Neural cell (in vitro differentiated cells): Measurements from ENCODE around the gene GLDC. TPM values are rescaled to one million over a fixed set of nuclear protein-coding genes. Genes with fewer than 3 reads are reported as not detected.

Source experiments
- H2AFZ ChIP-seq: fragments of 200-600, 300-800 bp; sonication (generic), shearing (Covaris generic); 2 replicates; pipeline ENCODE4 v1.6.0; 2014; ENCODE audit warnings: low read depth, mild to moderate bottlenecking, antibody characterized with exemption, low read length, moderate library complexity
- H3F3A ChIP-seq: fragments of 200-600 bp; shearing (Covaris generic); 2 replicates; pipeline ENCODE4 v1.6.1; 2016; ENCODE audit warnings: mild to moderate bottlenecking, moderate library complexity, mixed read lengths, antibody characterized with exemption, low read length; ENCODE audit not compliant: insufficient read depth, poor library complexity, severe bottlenecking
- H3K27ac ChIP-seq: fragments of 200-600, 300-800 bp; sonication (generic), shearing (Covaris generic); 2 replicates; pipeline ENCODE4 v1.5.1; 2014; ENCODE audit warnings: mild to moderate bottlenecking, low read length, moderate library complexity
- H3K27me3 ChIP-seq: fragments of 300-800, 200-600 bp; sonication (generic), shearing (Covaris generic); 2 replicates; pipeline ENCODE4 v1.6.0; 2014; ENCODE audit warnings: mild to moderate bottlenecking, low read depth, low read length, moderate library complexity; ENCODE audit not compliant: insufficient read depth
- H3K36me3 ChIP-seq: fragments of 300-800, 200-600 bp; sonication (generic), shearing (Covaris generic); 2 replicates; pipeline ENCODE4 v1.5.1; 2014; ENCODE audit warnings: mild to moderate bottlenecking, antibody characterized with exemption, low read length, moderate library complexity; ENCODE audit not compliant: insufficient read depth
- H3K4me2 ChIP-seq: fragments of 300-800, 200-600 bp; sonication (generic), shearing (Covaris generic); 2 replicates; pipeline ENCODE4 v1.6.0; 2014; ENCODE audit warnings: mild to moderate bottlenecking, low read length
- H3K4me3 ChIP-seq: fragments of 300-800, 200-600 bp; sonication (generic), shearing (Covaris generic); 2 replicates; pipeline ENCODE4 v1.5.1; 2014; ENCODE audit warnings: mild to moderate bottlenecking, low read length, moderate library complexity
- H3K79me2 ChIP-seq: fragments of 200-600 bp; shearing (Covaris generic); replicated peaks from 2 replicates; pipeline ENCODE4 v1.6.0; 2014; ENCODE audit warnings: mild to moderate bottlenecking, low read length, moderate library complexity; ENCODE audit not compliant: insufficient read depth
- H3K9ac ChIP-seq: fragments of 300-800, 200-600 bp; sonication (generic), shearing (Covaris generic); 2 replicates; pipeline ENCODE4 v1.6.1; 2016; ENCODE audit warnings: mild to moderate bottlenecking, low read length, mixed read lengths
- H3K9me2 ChIP-seq: fragments of 200-600 bp; shearing (Covaris generic); 2 replicates; pipeline ENCODE4 v1.6.1; 2016; ENCODE audit warnings: mild to moderate bottlenecking, low read length, mixed read lengths; ENCODE audit not compliant: insufficient read depth
- H3K9me3 ChIP-seq: fragments of 200-600, 300-800 bp; sonication (generic), shearing (Covaris generic); 2 replicates; pipeline ENCODE4 v1.6.1; 2016; ENCODE audit warnings: mild to moderate bottlenecking, mixed run types, low read length, moderate library complexity, mixed read lengths
- H4K20me1 ChIP-seq: fragments of 200-600 bp; shearing (Covaris generic); 2 replicates; pipeline ENCODE4 v1.6.1; 2016; ENCODE audit warnings: mild to moderate bottlenecking, mixed run types; ENCODE audit not compliant: insufficient read depth
- EP300 ChIP-seq: fragments of 450-650 bp; conservative IDR thresholded peaks from 2 replicates; pipeline ENCODE4 v1.6.1; 2014; ENCODE audit warnings: antibody characterized with exemption, mild to moderate bottlenecking, moderate library complexity; ENCODE audit not compliant: poor library complexity, severe bottlenecking
- EZH2 ChIP-seq: fragments of 200-600, 300-800 bp; shearing (Covaris generic), sonication (generic); IDR thresholded peaks from 2 replicates; pipeline ENCODE4 v1.6.1; 2014; ENCODE audit warnings: antibody characterized with exemption, low read length, borderline replicate concordance, mild to moderate bottlenecking; ENCODE audit not compliant: insufficient read depth, poor library complexity, severe bottlenecking
- MXI1 ChIP-seq: fragments of 450-650 bp; conservative IDR thresholded peaks from 2 replicates; pipeline ENCODE4 v1.6.1; 2014; ENCODE audit warnings: antibody characterized with exemption, mild to moderate bottlenecking; ENCODE audit not compliant: poor library complexity, severe bottlenecking
- POLR2AphosphoS5 ChIP-seq: IDR thresholded peaks from 2 replicates; pipeline ENCODE4 v1.6.1; 2012
- RAD21 ChIP-seq: fragments of 450-650 bp; conservative IDR thresholded peaks from 2 replicates; pipeline ENCODE4 v1.6.1; 2014; ENCODE audit warnings: antibody characterized with exemption, mild to moderate bottlenecking, moderate library complexity
- SMC3 ChIP-seq: fragments of 450-650 bp; conservative IDR thresholded peaks from 2 replicates; pipeline ENCODE4 v1.6.1; 2014; ENCODE audit warnings: antibody characterized with exemption, mild to moderate bottlenecking, moderate library complexity; ENCODE audit not compliant: poor library complexity
- TAF1 ChIP-seq: IDR thresholded peaks from 2 replicates; pipeline ENCODE4 v1.6.1; 2012; ENCODE audit warnings: low read depth
- polyA plus RNA-seq: library from polyadenylated mRNA; depleted of rRNA; stranded (reverse); fragments of >200 nt; gene quantifications from 2 replicates; pipeline ENCODE4 v1.2.3, GENCODE V29; 2014
- TF ChIP-seq, protein P1 (sequence below): IDR thresholded peaks from 2 replicates; pipeline ENCODE4 v1.6.1; 2012; ENCODE audit warnings: borderline replicate concordance
- TF ChIP-seq, protein P2 (sequence below): fragments of 450-650 bp; IDR thresholded peaks from 2 replicates; pipeline ENCODE4 v1.5.1; 2014; ENCODE audit warnings: antibody characterized with exemption, mild to moderate bottlenecking, moderate library complexity; ENCODE audit not compliant: poor library complexity, severe bottlenecking

GLDC gene
- polyA plus RNA-seq, 1 donor from 2014 or later: 11.4 TPM

DNA sequence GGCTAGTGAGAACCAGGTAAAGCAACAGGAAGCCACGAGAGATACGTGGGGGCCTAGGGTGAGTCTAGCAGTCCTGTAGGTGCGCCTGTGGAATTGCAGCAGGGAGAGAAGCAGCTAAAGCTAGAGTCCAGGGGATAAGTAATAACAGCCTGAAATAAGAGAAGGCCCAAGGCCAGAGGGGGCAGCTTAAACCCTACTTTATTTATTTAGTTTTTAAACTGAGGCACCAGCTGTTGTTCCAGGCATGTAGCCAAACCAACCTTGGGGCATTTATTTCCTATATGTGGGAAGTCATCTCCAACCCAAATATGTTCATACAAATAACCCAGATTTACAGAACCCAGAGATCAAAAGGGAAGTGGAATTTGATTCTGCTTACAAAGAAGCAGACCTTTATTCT lies 93.5 kb downstream of the GLDC start:
- Histone ChIP-seq H3K9me3 (no peaks in the 10 kb centered on the region), H3K79me2 (no peaks in the 10 kb centered on the region), H3K4me2 (no peak overlapping the region), H4K20me1 (no peaks in the 10 kb centered on the region), H3K4me3 (no peak overlapping the region), H2AFZ (no peak overlapping the region), H3K27me3 (no peaks in the 10 kb centered on the region), H3F3A (no peaks in the 10 kb centered on the region), H3K9ac (no peak overlapping the region), H3K27ac (no peak overlapping the region), H3K9me2 (no peaks in the 10 kb centered on the region), H3K36me3 (no peaks in the 10 kb centered on the region)
- TF ChIP-seq, protein P1, sequence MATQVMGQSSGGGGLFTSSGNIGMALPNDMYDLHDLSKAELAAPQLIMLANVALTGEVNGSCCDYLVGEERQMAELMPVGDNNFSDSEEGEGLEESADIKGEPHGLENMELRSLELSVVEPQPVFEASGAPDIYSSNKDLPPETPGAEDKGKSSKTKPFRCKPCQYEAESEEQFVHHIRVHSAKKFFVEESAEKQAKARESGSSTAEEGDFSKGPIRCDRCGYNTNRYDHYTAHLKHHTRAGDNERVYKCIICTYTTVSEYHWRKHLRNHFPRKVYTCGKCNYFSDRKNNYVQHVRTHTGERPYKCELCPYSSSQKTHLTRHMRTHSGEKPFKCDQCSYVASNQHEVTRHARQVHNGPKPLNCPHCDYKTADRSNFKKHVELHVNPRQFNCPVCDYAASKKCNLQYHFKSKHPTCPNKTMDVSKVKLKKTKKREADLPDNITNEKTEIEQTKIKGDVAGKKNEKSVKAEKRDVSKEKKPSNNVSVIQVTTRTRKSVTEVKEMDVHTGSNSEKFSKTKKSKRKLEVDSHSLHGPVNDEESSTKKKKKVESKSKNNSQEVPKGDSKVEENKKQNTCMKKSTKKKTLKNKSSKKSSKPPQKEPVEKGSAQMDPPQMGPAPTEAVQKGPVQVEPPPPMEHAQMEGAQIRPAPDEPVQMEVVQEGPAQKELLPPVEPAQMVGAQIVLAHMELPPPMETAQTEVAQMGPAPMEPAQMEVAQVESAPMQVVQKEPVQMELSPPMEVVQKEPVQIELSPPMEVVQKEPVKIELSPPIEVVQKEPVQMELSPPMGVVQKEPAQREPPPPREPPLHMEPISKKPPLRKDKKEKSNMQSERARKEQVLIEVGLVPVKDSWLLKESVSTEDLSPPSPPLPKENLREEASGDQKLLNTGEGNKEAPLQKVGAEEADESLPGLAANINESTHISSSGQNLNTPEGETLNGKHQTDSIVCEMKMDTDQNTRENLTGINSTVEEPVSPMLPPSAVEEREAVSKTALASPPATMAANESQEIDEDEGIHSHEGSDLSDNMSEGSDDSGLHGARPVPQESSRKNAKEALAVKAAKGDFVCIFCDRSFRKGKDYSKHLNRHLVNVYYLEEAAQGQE: no peak
- no peak for TF ChIP-seq EP300
- no peak for TF ChIP-seq POLR2AphosphoS5
- no peak for TF ChIP-seq SMC3
- no peak for TF ChIP-seq RAD21
- no peak for TF ChIP-seq TAF1
- no peak for TF ChIP-seq MXI1

DNA sequence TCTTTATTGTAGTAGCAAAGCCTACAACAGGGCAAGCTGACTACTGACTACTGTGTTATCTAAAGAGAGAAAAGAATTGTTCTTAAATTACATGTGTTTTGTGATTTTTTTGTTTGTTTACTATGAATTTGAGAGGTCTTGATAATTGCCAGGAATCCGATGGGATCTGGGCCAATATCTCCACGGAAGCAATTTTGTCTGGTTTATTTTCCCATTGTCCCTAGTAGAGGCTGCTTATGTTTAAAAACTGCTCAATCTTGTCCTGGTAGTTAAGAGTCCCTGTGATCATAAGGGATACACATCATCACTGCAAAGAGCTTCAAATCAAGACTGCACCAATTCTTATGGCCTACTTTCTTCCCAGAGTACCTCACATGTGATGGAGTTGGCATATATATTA lies 94.4 kb downstream of the GLDC start:
- no peak overlapping the region for H3K9ac ChIP-seq
- H3F3A ChIP-seq: no peaks in the 10 kb centered on the region
- no peak overlapping the region for H3K4me2 ChIP-seq
- H3K9me2 ChIP-seq: no peaks in the 10 kb centered on the region
- TF ChIP-seq SMC3 (no peak), TAF1 (no peak), RAD21 (no peak), EZH2 (no peak), POLR2AphosphoS5 (no peak)
- TF ChIP-seq, protein P1: no peak
- TF ChIP-seq, protein P2, sequence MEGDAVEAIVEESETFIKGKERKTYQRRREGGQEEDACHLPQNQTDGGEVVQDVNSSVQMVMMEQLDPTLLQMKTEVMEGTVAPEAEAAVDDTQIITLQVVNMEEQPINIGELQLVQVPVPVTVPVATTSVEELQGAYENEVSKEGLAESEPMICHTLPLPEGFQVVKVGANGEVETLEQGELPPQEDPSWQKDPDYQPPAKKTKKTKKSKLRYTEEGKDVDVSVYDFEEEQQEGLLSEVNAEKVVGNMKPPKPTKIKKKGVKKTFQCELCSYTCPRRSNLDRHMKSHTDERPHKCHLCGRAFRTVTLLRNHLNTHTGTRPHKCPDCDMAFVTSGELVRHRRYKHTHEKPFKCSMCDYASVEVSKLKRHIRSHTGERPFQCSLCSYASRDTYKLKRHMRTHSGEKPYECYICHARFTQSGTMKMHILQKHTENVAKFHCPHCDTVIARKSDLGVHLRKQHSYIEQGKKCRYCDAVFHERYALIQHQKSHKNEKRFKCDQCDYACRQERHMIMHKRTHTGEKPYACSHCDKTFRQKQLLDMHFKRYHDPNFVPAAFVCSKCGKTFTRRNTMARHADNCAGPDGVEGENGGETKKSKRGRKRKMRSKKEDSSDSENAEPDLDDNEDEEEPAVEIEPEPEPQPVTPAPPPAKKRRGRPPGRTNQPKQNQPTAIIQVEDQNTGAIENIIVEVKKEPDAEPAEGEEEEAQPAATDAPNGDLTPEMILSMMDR: no peak
- H3K4me3 ChIP-seq: no peak overlapping the region
- no peaks in the 10 kb centered on the region for H3K79me2 ChIP-seq
- no peak overlapping the region for H3K27ac ChIP-seq
- no peaks in the 10 kb centered on the region for H3K9me3 ChIP-seq
- no peaks in the 10 kb centered on the region for H3K27me3 ChIP-seq
- H3K36me3 ChIP-seq: no peaks in the 10 kb centered on the region
- no peaks in the 10 kb centered on the region for H4K20me1 ChIP-seq
- H2AFZ ChIP-seq: no peak overlapping the region
